Left ventricle myocardium inferior (tissue), 1 donor: ENCODE results near the gene HOXC5. TPM values are rescaled to one million over a fixed set of nuclear protein-coding genes. Genes with fewer than 3 reads are reported as not detected.

Experiments
- DNase-seq: peaks from one replicate; pipeline ENCODE4 v3.0.0-alpha.2; 2020
- H3K27ac ChIP-seq: fragments of 200-600 bp; replicated peaks from 2 replicates; pipeline ENCODE4 v1.8.0; 2021
- H3K27me3 ChIP-seq: fragments of 200-600 bp; 2 replicates; pipeline ENCODE4 v1.8.0; 2021; ENCODE audit warnings: low read depth
- H3K36me3 ChIP-seq: fragments of 200-600 bp; 2 replicates; pipeline ENCODE4 v1.8.0; 2021
- H3K4me1 ChIP-seq: fragments of 200-600 bp; 2 replicates; pipeline ENCODE4 v1.8.0; 2021
- H3K4me3 ChIP-seq: fragments of 200-600 bp; 2 replicates; pipeline ENCODE4 v1.8.0; 2021; ENCODE audit warnings: mild to moderate bottlenecking, moderate library complexity
- H3K9me3 ChIP-seq: fragments of 200-600 bp; replicated peaks from 2 replicates; pipeline ENCODE4 v1.8.0; 2021
- CTCF ChIP-seq: fragments of 200-600 bp; IDR thresholded peaks from 2 replicates; pipeline ENCODE4 v1.8.0; 2021; ENCODE audit warnings: antibody characterized with exemption, mild to moderate bottlenecking, borderline replicate concordance
- intact Hi-C: fragments of 100-400 bp; cut with micrococcal nuclease; formaldehyde crosslinking; loops from one replicate; pipeline ENCODE4 v1.11.0; 2022
- total RNA-seq: library from RNA; stranded (reverse); fragmentation: NEBNext Ultra II Directional; extraction: Animal tissue kit (Norgen Biotek cat#: 25700); gene quantifications from one replicate; pipeline ENCODE4 v1.2.1, GENCODE V29; 2021
- donor health status: DM: no; HTN: yes; CAD: no; lungs with severe emphysema.

HOXC5 gene
- total RNA-seq, 1 donor from 2014 or later = not detected

GRCh38 chr12:54003625-54004024 lies 29.2 kb upstream of the HOXC5 start:
- Histone ChIP-seq H3K4me1 (peaks cover 23% of the 10 kb centered on the region), H3K9me3 (no peaks in the 10 kb centered on the region), H3K36me3 (no peaks in the 10 kb centered on the region), H3K27ac (no peak overlapping the region), H3K27me3 (peaks cover 100% of the 10 kb centered on the region), H3K4me3 (no peak overlapping the region)
- intact Hi-C loops = no loop called here
- TF ChIP-seq CTCF = no peak
- no peak for DNase-seq

- no peak for TF ChIP-seq CTCF
- DNase-seq = no peak
- Histone ChIP-seq H3K27me3 (peaks cover 98% of the 10 kb centered on the region), H3K9me3 (no peaks in the 10 kb centered on the region), H3K36me3 (no peaks in the 10 kb centered on the region), H3K4me1 (peaks cover 26% of the 10 kb centered on the region), H3K27ac (no peak overlapping the region), H3K4me3 (no peak overlapping the region)
- intact Hi-C loops = no loop called here
Measured at GRCh38 chr12:54004063-54004840, 28.6 kb upstream of the HOXC5 start.

- no peak for TF ChIP-seq CTCF
- H3K27me3 ChIP-seq = peaks cover 98% of the 10 kb centered on the region
- no peak for DNase-seq
- intact Hi-C loops = loop anchor here (5.0 kb wide), 1 partner anchor 187 kb away; no protein-coding TSS in a partner anchor
- H3K4me3 ChIP-seq = no peak overlapping the region
- H3K9me3 ChIP-seq = no peaks in the 10 kb centered on the region
- H3K4me1 ChIP-seq = peaks cover 24% of the 10 kb centered on the region
- no peak overlapping the region for H3K27ac ChIP-seq
- H3K36me3 ChIP-seq = no peaks in the 10 kb centered on the region
Measured at GRCh38 chr12:54004841-54005530, 27.9 kb upstream of the HOXC5 start.

- no peak overlapping the region for H3K27ac ChIP-seq
- intact Hi-C loops = loop anchor here (5.0 kb wide), 1 partner anchor 187 kb away; no protein-coding TSS in a partner anchor
Measured at GRCh38 chr12:54005531-54005852, 27.4 kb upstream of the HOXC5 start.

More at GRCh38 chr12:54005531-54005852, 27.4 kb upstream of the HOXC5 start:
- Histone ChIP-seq H3K27me3 (peaks cover 98% of the 10 kb centered on the region), H3K4me1 (peaks cover 19% of the 10 kb centered on the region), H3K4me3 (no peak overlapping the region), H3K9me3 (no peaks in the 10 kb centered on the region), H3K36me3 (no peaks in the 10 kb centered on the region)
- no peak for TF ChIP-seq CTCF
- DNase-seq = no peak
